ENCODE results near the gene ARFGAP1. TPM values are rescaled to one million over a fixed set of nuclear protein-coding genes. Genes with fewer than 3 reads are reported as not detected.

The ARFGAP1 gene
- total and polyA plus RNA-seq, 2 experiments from 2014 or later, result 41.5 to 95.5 TPM

- Mint-ChIP-seq H3K27ac (no peak overlapping the region), H3K9me3 (peaks cover 25% of the 10 kb centered on the region), H3K4me3 (no peak overlapping the region), H3K36me3 (ENCODE audit: low read depth) (peaks cover 22% of the 10 kb centered on the region), H3K27me3 (ENCODE audit: insufficient read depth, low read depth, poor library complexity) (peaks cover 28% of the 10 kb centered on the region), H3K4me1 (peaks cover 4% of the 10 kb centered on the region; the same call in 1 of the 3 replicates)
- no peaks in the 10 kb centered on the region for H3K27me3 ChIP-seq (ENCODE audit: insufficient read depth)
- no peaks in the 10 kb centered on the region for H3F3A ChIP-seq (replicated peaks; ENCODE audit: low read depth)
- H3K27ac ChIP-seq (ENCODE audit: low read depth), result no peak overlapping the region
- no peak for DNase-seq (ENCODE audit: low spot score)
- H3K4me3 ChIP-seq, result no peak overlapping the region
- no peaks in the 10 kb centered on the region for H4K20me1 ChIP-seq (replicated peaks; ENCODE audit: insufficient read depth)
- no peak overlapping the region for H2AFZ ChIP-seq
- ATAC-seq, result no peak
- H3K4me1 ChIP-seq (ENCODE audit: insufficient read depth), result no peaks in the 10 kb centered on the region; the same call in 1 of the 2 replicates
- H3K4me2 ChIP-seq, result no peak overlapping the region
- peaks cover 3% of the 10 kb centered on the region; the same call in 1 of the 2 replicates for H3K9me2 ChIP-seq (ENCODE audit: insufficient read depth)
- H3K79me2 ChIP-seq (replicated peaks; ENCODE audit: insufficient read depth), result no peaks in the 10 kb centered on the region
- H3K36me3 ChIP-seq (ENCODE audit: insufficient read depth), result no peaks in the 10 kb centered on the region
- no peak for TF ChIP-seq JUNB (IDR thresholded peaks at IDR 0.05; ENCODE audit: unreplicated experiment)
- TF ChIP-seq POLR2AphosphoS5 (IDR thresholded peaks at IDR 0.05; ENCODE audit: low read depth), result no peak
These were observed 59.3 kb downstream of the ARFGAP1 start for GRCh38 chr20:63331741-63332400.

GRCh38 chr20:63332488-63333240, 60.1 kb downstream of the ARFGAP1 start:
- Histone ChIP-seq H3K36me3 (ENCODE audit: insufficient read depth) (no peaks in the 10 kb centered on the region), H3K4me1 (ENCODE audit: insufficient read depth) (no peaks in the 10 kb centered on the region; the same call in 1 of the 2 replicates), H3K4me3 (no peak overlapping the region), H3K27me3 (ENCODE audit: insufficient read depth) (no peaks in the 10 kb centered on the region), H3K79me2 (replicated peaks; ENCODE audit: insufficient read depth) (no peaks in the 10 kb centered on the region), H4K20me1 (replicated peaks; ENCODE audit: insufficient read depth) (no peaks in the 10 kb centered on the region), H2AFZ (no peak overlapping the region), H3K4me2 (no peak overlapping the region), H3K27ac (ENCODE audit: low read depth) (no peak overlapping the region), H3F3A (replicated peaks; ENCODE audit: low read depth) (no peaks in the 10 kb centered on the region), H3K9me2 (ENCODE audit: insufficient read depth) (peaks cover 3% of the 10 kb centered on the region; the same call in 1 of the 2 replicates)
- Mint-ChIP-seq H3K27ac (no peak overlapping the region), H3K36me3 (ENCODE audit: low read depth) (peaks cover 22% of the 10 kb centered on the region), H3K27me3 (ENCODE audit: insufficient read depth, low read depth, poor library complexity) (peaks cover 30% of the 10 kb centered on the region), H3K9me3 (peaks cover 25% of the 10 kb centered on the region), H3K4me3 (no peak overlapping the region), H3K4me1 (peaks cover 4% of the 10 kb centered on the region; the same call in 1 of the 3 replicates)
- ATAC-seq (no peak), DNase-seq (ENCODE audit: low spot score) (no peak)
- TF ChIP-seq ZNF331 (CRISPR knock-in tag; IDR thresholded peaks at IDR 0.05; ENCODE audit: low read depth) (no peak), POLR2AphosphoS5 (IDR thresholded peaks at IDR 0.05; ENCODE audit: low read depth) (no peak), EZH2phosphoT487 (IDR thresholded peaks at IDR 0.05; ENCODE audit: unreplicated experiment) (no peak), CREB1 (CRISPR knock-in tag; IDR thresholded peaks at IDR 0.05; ENCODE audit: low read depth) (no peak), ZNF114 (CRISPR knock-in tag; IDR thresholded peaks at IDR 0.05) (no peak), ETS1 (IDR thresholded peaks at IDR 0.05) (no peak)
